GM18498 (cell line): ENCODE data around the gene EIF2S2.

Experiments
- ATAC-seq: cut with Tn5 transposase; IDR thresholded peaks from one replicate; pipeline ENCODE4 v1.9.1; 2021; ENCODE audit warnings: mild to moderate bottlenecking, moderate library complexity; ENCODE audit not compliant: unreplicated experiment

The EIF2S2 gene

DNA sequence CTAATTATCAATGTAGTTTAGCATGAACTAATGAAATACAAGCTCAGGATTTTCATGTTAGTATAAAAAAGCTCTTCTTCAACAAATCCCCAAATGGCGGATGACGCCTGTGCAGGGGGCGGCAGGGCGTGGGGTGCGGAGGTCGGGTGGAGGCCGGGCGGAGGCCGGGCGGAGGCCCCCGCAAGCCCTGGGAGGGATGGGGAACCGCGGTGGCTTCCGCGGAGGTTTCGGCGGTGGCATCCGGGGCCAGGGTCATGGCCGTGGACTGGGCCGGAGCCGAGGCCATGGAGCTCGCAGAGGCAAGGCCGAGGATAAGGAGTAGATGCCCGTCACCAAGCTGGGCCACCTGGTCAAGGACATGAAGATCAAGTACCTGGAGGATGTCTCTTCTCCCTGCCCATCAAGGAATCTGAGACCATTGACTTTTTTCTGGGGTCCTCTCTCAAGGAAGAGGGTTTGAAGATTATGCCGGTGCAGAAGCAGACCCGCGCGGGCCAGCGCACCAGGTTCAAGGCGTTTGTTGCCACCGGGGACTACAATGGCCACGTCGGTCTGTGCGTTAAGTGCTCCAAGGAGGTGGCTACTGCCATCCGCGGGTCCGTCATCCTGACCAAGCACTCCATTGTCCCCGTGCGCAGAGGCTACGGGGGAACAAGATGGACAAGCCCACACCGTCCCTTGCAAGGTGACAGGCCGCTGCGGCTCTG lies 10.4 kb upstream of the EIF2S2 start:
- no peak for ATAC-seq

DNA sequence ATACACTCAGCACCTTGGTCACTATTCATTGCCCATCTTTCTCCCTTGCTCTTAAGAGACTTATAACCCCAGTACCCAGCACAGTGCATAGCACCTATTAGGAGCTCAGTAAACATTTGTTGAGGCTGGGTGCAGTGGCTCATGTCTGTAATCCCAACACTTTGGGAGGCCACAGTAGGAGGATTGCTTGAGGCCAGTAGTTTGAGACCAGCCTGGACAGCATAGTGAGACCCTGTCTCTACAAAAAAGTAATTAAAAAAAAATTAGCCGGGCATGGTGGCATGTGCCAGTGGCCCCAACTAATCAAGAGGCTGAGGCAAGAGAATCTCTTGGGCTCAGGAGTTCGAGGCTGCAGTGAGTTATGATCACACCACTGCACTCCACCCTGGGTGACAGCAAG lies 8.2 kb upstream of the EIF2S2 start:
- no peak for ATAC-seq

DNA sequence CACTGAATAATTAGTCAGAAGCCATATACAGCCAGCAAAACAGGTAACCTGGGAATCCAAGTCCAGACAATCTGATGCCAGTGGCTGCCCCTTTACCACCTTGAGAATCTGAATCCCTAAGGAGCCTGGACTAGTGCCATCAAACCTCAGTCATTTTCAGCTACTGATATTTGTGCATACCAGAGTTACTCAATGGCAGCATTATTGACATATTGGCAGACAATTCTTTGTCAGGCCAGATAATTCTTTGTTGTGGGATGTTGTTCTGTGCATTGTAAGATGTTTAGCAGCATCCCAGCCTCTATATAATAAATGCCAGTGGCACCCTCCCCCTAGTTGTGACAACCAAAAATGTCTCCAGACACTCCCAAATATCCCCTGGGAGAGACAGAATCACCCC lies 3.2 kb upstream of the EIF2S2 start:
- no peak for ATAC-seq

DNA sequence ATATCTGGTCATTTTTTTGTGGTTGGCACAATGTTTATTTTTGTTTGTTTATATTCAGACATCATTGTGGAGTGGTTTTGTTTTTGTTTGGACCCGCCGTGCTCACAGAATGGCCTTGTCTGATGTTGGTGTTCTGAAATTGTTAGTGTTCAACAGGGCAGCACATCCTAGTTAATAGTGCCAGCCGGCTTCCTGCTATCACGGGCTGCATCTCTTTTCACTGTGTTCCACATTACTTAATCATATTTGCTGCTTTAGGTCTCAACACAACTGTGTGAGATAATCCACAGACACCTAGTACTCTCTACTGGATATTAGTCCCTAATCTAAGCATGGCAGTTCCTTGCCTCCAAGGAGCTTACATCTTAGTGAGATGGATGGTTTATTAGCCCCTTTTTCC lies 2.8 kb upstream of the EIF2S2 start:
- ATAC-seq = no peak

DNA sequence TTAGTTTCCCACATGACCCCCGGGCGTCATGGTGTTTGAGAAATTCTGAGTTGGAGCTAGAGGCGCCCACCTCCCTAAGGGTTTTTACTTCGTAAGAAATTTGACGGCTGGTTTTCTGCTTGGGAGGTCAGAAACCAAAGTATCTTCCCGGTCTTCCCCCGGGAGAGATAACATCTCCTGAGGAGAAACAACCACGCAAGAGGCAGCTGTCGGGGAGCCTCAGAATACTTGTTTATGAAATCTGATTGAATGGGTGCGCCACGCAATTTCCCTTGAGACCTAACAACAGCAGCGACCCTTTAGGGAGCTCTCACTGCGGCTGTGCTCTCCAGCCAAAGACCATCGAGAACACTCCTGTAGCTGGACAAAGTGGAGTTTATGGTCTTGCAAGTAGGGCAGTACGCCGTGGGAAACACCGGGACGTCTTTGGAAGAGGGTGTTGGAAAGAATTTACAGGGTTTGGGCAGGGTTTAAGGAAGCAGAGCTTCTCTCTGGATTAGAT lies 608 bp upstream of the EIF2S2 start:
- ATAC-seq = no peak

DNA sequence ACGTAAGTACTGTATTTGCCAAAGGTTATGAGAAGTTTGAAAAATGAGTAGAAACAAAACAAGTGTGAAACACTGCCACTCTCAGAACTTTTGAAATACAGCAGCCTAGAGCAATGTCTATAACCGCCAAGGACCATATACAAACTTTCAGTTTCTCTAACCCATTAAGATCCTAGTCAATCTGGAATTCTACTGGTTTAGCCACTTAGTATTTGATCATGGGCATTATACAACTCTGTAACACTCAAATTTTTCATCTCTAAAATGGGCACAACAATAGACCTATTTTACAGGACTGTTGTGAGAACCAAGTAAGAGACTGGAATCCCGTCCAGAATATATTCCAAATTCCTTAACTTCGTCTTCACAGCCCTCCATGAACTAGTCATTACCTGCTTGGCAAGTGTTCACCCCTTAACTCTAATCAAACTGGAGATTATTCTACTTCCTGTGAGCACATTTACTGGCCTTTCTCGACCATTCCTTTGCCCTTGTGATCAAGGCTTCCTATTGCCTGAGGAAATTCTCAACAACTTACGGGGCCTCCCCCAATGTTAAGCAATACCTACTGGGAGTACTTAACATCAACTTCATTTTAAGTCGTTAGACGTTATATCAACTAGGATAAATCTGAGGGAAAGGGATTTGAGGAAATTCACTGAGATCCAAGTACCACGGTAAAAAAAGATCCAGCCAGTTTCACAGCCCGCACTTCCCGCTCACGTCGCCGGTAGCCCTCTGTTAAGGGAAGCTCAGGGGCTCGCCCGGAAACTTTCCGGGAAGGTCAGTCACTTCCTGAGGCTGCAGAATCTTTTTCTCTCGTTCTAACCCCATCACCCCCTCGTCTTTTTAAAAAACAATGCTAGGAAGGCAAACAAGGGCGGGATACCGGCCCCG lies 1.1 kb downstream of the EIF2S2 start:
- ATAC-seq = no peak

DNA sequence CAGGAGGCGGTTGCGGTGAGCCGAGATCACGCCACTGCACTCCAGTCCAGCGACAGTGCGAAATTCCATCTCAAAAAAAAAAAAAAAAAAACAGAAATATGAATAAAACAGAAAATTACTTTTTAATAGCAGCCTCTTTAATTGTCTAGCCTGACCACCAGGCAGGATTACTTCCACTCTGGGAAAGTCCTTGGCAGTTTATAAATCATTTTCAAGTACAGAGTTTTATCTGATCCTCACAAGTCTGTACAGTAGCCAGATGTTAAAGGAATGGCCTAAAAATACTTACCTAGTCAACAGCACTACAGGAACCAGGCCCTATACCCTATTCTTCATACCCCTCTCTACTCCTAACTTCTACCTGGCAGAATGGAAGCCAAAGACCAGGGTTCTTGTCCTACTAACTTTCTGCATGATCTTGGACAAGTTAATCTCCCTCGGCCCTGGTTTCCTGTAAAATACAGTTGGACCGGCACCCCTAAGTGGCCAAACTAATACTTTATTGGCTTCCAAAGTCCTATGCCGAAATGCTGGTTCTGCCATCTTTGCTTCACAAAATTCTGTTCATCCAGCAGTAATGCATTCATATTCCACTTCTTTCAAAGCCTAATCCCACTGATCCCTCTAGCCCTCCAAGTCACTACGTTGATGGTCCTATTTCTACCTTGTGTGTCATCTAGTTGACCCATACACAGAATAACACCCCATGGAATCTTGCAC lies 1.9 kb downstream of the EIF2S2 start:
- ATAC-seq = no peak

DNA sequence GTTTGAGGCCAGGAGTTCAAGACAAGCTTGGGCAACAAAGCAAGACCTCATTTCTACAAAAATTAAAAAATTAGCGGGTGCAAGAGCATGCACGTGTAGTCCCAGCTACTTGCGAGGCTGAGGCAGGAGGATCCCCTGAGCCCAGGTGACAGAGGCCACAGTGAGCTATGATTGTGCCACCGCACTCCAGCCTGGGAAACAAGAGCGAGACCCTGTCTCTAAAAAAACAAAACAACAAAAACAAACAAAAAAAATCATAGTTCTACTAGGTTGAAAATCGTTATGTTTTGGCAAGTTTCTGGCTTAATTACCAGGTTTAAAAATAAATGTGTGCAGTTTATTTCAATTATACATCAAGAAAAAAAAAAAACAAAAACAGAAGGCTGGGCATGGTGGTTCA lies 2.6 kb downstream of the EIF2S2 start:
- ATAC-seq = no peak

DNA sequence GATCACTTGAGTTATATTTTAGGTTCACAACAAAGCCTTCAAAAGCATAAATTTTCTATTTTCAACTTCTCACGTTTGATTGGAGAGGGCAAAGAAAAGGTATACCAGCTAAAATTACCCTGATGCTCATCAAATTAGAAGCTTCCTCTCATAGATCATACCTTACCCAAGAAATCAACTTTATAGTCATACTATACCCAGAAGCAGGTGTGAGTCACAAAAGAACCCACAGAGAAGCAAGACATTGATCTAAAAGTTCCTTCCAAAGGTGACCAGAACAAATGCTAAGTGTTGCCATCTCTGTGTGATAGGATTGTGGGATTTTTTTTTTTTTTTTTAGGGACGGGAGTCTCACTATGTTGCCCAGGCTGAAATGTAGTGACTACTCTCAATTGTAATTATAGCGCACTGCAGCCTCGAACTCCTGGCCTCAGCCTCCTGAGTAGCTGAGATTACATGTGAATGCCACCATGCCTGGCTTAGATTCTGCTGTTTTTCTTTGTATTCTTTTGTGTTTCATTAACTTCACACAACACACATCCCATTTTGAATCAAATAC lies 3.3 kb downstream of the EIF2S2 start:
- ATAC-seq = no peak

DNA sequence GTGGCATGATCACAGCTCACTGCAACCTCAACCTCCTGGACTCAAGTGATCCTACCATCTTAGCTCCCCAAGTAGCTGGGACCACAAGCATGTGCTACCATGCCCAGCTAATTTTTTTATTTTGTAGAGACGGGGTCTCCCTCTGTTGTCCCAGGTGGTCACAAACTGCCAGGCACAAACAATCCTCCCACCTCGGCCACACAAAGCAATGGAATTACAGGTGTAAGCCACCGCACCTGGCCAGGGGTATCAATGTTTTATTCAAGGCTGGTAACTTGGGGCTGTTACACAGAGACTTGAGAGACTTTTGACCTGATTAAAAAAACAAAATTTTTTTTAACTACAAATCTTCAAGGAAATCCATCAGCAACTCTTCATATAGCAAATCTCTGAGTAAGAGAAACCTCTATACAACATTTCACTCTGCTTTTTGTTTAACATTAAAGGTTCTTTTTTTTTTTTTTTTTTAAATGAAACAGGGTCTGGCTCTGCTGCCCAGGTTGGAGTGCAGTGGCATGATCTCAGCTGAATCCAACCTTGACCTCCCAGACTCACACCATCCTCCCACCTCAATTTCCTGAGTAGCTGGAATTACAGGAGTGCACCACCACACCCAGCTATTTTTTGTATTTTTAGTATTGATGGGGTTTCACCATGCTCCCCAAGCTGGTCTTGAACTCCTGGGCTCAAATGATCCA lies 5.9 kb downstream of the EIF2S2 start:
- ATAC-seq = no peak

DNA sequence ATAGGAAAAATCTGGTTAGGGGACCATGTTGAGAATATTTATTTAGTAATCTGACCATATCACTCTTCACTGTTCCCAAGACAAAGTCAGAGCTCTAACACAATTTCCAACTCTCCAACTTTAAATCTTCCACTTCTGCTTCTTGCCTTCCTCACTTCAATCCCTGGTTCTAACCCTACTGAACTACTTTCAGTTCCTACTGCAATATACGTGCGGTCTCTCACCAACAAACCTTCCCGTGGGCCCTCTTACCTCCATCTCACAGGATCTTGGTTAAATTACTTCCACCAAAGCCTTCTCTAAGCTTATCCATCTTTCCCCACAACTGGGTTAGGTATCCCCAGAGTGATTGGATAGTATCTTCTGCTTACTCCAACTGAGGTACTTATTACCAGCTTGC lies 8.0 kb downstream of the EIF2S2 start:
- ATAC-seq = no peak

DNA sequence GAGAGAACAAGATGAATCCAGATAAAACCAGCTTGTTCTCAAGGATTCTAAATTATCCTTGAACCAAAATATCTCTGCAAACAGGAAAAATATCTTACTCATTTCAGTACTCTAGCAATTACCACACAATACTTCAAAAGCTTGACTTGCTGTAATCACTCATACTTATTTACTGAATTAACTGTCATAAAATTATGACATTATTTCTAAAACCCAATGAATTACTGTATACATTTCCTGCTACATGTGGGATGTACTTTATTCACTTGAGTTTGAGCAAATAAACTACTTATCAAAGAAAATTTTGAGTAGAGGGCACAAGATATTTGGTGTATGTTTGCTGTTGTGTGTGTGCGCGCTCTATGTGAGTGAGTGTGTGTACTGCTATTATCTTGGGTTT lies 9.7 kb downstream of the EIF2S2 start:
- ATAC-seq = no peak

DNA sequence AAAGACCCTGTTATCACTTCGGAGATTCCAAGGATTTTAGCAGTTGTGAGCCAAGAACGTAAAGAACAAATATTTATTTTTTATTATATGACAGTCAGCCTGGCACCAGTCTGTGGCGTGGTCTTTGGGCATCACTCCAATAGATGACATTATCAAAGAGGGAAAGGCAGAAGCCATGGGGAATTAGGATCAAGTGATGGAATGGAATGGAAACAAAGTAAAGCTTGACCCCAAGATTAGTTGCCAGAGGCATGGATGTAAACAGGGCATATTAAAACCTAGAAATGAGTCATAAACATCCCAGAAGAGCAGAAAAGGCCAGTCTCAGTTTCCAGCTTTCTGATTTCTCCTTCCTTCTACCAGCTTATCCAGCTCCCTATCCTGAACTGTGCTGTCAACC lies 11.5 kb downstream of the EIF2S2 start:
- ATAC-seq = no peak

DNA sequence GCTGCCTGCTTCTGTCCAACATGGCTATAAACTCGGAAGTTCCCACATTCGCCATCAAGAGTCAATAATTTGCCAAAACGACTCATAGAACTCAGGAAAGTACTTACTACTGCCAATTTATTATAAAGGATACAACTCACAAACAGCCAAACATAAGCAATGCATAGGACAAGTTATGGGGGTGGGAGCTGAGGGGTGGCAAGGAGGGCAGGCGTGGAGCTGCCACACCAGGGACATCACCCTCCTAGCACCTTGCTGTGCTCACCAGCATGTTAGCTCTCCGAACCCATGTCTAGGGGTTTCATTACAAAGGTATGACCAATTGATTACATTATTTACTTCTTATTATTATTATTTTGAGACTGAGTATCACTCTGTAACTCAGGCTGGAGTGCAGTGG lies 12.4 kb downstream of the EIF2S2 start:
- no peak for ATAC-seq

DNA sequence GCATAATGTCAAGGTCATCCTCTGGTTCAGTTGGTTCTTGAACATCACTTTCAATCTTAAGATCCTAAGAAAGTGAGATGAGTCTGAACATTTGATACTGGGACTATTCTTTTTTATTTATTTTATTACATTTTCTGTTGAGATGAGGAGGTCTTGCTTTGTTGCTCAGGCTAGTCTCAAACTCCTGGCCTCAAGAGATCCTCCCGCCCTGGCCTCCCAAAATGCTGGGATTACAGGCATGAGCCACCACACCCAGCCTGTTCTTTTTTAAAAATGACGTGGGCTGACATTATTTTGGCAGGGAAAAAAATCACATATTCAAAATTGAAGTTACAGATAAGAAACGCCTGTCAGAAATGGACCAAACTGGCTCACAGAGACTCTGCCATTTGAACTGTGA lies 13.5 kb downstream of the EIF2S2 start:
- ATAC-seq = no peak

DNA sequence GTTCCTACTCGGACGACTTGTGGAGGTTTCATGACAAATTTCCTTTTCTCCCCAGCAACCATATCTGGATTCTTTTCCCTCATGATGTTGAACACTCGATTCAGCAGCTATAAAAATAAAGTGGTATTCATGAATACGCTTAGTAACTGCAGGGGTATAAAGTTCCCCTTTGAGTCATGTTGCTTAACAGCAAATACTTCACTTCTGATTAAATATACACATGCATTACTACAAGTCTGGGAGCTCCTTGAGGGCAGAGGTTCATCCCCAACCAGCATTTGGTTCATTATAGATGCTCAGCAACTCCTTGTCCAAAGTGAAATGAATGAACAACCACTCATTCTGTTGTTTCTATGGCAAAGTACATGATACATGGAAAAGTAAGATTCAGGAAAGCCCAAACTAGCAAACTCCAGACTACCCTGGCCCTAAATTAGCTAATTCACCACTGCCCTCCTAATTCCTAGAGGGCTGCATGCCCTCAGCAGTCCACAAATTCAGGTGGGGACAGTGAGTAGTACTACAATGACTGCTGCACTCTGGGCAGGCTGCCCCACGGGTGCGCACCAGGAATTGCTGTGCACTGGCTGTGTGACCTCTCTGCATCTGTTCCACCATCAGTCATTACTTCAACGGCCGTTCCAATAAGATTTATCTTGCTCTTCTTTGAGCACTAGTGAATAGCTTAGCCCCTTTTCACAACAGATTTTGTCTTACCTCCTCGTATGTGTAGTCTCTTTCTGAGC lies 15.2 kb downstream of the EIF2S2 start:
- ATAC-seq = no peak

DNA sequence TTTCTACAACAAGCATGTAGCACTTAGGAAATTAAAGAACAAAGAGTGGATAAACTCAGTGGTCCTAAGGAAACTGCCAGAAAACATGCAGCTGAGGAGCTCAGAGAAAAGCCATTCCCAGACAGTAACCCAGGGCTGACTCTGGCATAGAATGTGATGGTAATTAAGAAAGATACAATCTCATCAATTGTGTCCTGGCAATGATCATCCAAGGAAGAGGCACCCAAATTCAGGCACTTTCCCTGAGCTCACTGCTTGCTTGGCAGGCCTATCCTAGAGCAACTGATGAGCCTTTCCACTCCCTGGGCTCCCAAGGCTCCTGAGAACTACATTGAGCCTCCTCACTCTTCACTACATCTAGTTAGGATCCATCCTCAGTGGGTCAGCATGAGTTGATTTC lies 16.2 kb downstream of the EIF2S2 start:
- no peak for ATAC-seq

DNA sequence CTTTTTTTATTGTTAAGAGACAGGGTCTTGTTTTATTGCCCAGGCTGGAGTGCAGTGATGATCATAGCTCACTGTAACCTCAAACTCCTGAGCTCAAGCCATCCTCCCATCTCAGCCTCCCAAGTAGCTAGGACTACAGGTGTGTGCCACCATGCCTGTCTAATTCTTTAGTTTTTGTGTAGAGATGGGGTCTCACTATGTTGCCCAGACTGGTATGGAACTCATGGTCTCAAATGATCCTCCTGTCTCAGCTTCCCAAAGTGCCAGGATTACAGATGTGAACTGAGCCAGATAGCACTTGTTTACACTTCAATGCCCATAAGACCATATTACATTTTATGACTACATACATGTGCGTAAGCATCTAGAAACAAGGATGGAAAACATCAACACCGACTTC lies 18.1 kb downstream of the EIF2S2 start:
- ATAC-seq = no peak

DNA sequence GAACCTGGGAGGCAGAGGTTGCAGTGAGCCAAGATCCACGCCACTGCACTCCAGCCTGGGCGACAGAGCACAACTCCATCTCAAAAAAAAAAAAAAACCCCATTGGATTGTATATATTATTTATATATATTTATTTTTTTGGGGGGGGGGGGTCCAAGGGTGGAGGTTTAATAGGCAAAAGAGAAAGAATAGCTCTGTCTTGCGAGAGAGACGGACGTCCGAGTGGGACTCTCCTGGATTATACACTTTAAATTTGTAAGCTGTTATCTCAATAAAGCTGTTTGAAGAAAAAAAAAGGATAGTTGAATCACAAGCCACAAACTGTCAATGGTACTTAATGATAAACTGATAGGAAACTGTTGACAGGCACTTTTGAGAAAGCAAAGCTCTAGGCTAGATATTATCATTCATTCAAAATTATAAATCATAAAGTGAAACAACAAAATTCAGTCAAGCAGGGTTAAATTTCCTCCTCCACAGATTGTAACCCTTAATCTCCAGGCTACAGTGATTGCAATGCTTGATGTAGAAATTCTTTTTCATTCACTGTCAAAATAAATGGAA lies 20.3 kb downstream of the EIF2S2 start:
- no peak for ATAC-seq

DNA sequence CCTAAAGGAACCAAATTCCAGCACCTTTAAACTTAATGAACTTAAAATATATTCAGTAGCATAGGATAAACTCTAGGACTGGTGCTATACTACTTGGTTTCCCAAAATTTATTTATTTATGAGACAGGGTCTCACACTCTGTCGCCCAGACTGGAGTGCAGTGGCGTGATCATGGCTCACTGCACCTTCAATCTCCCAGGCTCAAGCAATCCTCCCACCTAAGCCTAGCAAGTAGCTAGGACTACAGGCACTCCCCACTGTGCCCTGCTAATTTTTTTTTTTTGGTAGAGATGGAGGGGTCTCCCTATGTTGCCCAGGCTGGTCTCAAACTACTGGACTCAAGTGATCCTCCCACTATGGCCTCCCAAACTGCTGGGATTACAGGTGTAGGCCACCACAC lies 21.4 kb downstream of the EIF2S2 start:
- ATAC-seq = no peak
